HG03108 (cell line): ENCODE results near the gene MAP2.

Source experiments
- ATAC-seq: cut with Tn5 transposase; IDR thresholded peaks from one replicate; pipeline ENCODE4 v1.9.1; 2021; ENCODE audit warnings: moderate library complexity; ENCODE audit not compliant: unreplicated experiment

Gene MAP2

DNA sequence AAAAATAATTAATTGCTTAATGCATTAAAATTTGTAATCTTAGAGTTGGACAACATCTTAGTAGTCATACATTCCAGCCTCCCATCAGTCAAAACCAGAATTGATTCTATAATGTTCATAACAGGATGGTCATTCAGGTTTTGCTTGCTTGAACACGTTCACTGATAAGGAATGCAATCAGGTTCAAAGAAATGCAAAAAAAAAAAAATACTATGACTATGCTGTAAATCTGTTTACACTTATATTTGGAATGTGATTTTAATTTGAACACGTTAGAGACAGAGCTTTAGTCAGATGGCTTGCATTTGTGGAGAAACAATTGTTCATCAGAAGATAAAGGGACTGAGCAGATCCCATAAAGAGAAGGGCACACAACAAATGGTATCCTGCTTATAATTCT, 216.5 kb downstream of the MAP2 start:
- ATAC-seq = no peak

DNA sequence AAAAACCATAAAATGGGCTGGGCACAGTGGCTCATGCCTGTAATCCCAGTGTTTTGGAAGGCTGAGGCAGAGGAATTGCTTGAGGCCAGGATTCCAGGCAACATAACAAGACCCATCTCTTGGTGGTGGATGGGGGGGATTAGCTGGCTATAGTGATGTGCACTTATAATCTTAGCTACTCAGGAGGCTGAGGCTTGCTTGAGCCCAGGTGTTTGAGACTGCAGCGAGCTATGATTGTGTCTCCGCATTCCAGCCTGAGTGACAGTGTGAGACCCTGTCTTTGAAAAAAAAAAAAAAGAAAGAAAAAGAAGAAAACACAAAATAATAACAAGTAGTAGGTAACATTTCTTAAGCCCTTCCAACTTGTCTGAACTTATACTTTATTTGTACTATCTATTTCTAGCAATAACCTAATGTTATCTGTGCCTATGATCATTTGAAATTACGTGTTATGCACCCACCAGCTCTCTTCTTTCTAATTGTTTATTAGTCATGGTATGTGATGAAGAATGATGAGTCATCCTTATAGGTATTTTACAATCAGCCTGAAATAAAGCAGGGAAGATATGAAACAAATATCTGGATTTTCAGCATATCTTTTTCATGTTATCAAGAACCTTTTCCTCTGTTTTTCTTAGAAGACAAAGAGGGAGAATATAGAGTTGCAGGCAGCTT, 218.4 kb downstream of the MAP2 start:
- ATAC-seq = no peak

DNA sequence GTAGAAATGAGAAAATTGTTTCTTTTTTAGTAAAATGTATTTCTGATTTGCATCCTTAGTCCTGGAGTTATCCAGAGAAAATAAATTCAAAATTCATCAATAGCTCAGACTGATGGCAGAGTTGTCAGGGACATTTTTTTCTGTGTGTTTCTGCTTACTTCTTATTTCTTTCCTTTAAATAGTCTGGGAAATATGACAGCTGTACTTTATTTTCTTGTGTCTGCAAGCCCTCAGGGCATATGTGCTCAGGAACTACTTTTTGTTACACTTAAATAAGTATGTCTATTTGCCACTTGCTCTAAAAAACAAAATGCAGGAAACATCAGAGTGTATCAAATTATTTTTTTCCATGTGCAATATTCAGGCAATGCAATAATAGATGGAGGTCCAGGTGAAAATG, 221.0 kb downstream of the MAP2 start:
- no peak for ATAC-seq

DNA sequence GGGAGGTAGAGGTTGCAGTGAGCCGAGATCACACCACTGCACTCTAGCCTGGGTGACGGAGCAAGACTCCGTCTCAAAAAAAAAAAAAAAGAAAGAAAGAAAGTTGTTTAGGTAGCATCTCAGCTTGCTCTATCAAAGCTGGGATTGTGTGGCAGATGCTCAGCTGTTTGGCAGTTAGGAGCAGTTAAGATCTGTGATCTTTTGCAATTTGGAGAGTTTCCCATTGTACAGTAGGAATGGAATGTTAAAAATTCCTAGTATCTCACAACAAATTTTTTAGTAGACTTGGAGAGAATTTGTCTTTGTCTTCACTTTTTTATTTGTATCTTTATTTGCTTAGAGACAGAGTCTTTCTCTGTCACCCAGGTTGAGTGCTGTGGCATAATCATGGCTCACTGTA, 224.9 kb downstream of the MAP2 start:
- ATAC-seq = no peak

DNA sequence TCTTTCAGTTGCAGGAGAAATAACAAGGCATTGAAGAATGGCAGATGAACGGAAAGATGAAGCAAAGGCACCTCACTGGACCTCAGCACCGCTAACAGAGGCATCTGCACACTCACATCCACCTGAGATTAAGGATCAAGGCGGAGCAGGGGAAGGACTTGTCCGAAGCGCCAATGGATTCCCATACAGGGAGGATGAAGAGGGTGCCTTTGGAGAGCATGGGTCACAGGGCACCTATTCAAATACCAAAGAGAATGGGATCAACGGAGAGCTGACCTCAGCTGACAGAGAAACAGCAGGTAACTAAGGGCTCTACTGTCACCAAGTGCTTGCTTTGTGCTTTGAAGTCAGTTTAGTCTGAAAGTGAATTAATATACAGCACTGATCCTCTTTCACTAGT, 229.3 kb downstream of the MAP2 start:
- ATAC-seq = no peak

DNA sequence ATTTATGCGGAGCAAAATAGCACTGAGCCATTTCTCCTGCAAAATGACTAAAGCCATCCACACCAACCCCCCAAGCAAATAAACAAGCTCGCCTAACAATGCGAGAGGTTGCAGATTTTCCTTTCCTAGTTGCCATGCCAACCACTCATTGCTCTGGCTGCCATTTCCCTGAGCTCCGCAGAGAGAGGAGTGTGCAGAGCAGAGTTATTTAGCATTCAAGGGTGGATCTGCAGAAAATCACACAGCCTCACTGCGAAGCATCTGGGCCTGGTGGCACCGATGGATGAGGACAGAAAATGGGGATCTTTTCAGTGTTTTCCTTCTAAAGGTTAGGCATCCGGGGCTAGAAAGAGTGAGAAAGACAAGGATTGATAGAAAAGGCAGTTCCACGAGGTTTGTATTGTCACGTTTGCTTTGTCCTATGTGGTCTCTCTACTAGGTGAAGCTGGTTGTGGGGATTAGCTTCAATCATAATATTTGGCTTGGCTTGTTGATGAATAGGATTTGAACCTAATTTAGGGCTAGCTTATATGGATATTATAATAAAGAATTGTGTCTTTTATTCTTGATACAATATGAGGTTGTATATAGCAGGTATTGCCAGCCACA, 237.5 kb downstream of the MAP2 start:
- ATAC-seq = no peak

DNA sequence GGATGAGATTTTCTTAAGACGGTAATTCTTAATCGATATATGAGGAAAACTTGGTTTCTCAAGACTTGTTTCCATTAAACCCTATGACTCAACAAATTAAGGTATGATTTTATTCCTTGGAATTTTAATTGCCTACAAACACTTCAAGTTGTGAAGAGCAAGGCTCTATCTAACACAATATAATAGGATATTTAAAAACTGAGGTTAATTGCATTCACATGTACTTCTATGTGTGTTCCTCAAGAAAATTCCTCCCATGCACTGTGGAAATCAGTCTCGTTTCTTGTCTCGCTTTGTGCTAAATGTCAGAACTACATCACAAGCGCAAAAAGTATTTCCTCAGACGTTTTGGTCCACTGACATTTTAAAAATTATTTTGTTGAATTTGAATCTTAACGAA, 238.2 kb downstream of the MAP2 start:
- ATAC-seq = no peak

DNA sequence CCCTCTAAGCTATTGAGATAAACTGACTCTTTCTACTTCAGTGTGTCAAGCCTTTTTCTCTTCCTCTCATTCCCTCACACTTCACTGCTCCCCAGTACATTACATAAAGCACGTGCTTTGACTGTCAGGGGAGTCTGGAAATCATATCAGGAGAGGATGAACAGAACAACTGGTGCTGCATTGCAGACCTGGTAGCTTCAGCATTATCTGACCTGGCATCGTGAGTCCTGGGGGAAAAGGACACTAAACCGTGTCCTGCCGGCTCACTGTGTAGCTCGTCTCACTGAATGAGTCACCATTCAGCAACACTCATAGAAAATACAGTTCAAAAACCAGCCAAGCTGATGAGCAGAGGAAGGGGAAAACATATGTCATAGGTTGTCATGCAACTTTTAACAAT, 239.3 kb downstream of the MAP2 start:
- no peak for ATAC-seq

DNA sequence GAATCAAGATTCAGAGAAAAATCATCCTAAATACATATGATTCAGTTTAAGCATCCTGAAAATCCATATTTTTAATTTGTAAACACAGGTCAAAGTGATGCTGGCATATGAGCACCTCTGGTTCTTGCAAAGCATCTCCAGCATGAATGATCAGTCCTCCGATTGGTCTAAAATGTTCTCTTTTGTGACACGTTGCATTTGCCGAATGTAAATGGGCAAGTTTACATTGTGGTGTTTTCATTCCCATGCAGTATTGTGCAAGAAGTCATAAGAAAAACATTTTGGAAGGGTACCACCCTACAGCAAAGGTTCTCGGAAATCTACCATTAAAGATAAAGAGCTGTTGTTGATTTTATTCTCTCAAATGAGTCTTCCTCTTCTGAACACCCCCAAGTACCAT, 239.8 kb downstream of the MAP2 start:
- no peak for ATAC-seq

DNA sequence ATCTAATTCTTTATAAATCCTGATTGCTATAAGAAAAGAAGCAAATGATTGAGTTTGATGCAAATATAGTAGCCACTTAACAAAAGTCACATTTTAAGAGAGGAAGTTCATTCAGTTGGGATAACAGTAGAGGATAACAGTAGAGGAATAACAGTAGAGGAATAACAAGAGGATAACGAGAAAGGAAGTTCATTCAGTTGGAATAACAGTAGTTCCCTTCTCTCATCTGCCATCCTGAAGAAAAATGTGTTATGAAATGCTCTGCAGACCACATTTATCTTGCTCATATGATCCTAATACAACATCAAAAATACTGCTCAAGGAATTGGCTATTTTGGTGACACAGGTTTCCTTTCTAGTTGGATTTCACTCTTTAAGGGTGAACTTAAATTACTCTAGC, 242.4 kb downstream of the MAP2 start:
- no peak for ATAC-seq

DNA sequence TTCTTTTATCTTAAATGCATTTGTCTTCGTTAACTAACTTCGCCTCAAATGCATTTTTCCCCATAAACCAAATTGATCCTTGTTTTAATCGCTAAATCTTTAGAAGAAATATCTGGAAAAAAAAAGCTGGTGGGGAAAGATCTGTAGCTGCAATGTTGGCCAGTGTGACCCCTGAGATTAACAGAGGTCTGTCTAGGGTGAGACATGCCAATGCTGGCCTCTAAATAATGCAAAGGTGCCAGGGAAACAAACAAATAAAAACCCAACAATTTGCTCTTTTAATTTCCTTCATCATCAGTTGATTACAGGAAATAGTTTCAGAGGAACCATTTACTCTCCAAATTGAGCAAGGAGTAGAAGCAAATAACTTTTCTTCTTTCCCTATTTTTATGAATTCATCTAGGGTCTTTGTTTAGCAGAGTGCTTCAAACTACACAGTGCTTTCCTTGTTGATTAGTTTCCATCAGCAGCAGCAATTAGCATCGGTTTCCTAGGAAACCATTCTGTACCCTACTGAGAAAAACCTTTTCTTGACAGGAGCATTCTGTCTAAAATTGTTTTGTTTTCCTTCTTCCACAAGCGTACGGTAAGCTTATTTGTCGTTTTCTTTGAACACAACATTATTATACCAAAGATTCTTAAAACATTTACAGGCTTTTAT, 247.3 kb downstream of the MAP2 start:
- ATAC-seq = no peak

DNA sequence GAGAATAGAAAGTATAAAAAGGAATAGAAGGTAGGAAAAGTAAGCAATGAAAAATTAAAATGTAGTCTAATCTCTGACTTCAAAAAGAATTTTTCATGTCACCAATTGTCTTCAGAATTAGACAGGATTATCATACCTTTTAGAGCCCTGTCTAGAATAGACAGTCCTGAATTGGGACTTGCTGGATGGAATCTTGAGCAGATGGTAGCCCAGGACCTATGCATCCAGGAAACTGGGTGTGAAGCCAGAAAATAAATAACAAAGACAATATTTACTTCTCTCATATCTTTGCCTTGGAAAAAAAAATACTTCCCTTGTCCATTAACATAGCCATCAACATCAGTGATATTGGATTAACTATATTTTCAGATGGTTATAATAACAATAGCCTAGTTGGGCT, 250.0 kb downstream of the MAP2 start:
- ATAC-seq = no peak

DNA sequence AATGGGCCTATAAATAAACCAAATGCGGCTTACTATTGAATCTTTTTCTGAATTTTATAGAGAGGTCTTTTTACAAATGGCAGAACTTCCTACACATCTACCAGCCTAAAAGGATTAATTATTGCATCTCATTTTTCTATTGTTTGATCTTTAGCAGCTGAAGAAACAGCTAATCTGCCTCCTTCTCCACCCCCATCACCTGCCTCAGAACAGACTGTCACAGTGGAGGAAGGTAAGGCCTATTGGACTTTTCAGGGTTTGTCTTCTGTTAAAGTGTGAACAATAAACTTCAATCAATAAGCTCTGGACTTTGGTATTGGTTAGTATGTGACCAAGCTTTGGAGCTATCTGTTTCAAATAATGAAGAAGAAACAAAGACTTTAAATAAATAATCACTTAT, 256.7 kb downstream of the MAP2 start:
- ATAC-seq = no peak

DNA sequence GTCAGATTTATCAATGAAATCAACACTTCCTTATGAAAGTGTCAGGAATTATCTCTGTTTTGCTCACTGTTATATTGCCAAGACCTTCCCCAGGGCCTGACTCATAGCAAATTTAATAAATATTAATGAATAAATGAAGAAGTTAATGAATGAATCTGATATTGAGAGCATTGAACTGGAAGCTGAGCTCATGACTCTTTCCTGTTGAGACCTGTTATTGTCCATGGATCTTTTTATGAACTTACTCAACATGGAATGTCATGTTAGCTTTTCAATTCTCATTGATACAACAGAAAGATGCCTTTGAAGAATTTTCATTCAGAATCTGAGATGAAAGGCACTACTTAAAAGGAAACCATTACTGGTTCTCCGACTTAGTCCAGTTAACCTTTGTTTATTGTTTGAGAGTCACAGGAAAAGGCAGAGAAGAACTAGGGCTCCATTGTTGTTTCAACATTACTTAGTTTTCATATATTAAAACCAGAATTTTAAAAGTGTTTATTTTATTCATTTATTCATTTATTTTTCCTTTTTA, 257.4 kb downstream of the MAP2 start:
- ATAC-seq = no peak

DNA sequence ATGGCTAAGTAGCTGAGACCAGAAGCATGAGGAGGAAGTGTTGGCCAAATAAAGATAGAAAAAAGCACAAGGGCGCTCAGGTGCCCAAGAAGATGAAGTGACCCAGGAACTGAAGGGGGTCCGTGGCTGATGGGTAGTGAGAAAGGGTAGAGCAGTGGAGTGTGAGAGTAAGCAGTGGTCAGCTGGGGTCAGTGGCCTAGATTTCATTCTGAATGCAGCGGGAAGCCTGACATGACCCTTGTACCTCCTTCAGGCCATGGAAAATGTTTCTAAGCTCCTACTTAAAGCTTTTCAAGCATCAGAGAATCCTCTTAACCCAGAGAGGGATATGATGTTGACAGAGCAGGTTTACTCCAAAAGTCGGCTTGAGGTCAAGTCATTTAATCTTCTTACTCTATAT, 258.8 kb downstream of the MAP2 start:
- ATAC-seq = no peak

DNA sequence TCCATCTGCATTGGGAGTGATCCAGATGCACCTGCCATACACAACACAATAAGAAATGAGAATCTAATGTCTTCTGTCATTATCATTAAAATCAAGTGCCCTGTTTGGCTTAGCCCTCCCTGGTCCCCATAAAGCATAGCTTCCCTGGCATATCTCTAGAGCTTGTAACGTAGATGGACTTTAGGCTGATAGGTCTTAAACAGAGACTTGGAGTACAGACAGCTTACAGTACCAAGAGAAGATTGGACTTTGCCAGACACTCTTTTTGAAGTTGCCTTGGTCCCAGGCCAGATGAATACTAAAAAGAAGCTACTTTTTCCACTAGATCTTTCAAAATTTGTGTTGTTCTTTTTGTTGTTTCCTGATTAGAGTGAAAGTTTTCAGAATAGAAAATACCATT, 261.5 kb downstream of the MAP2 start:
- ATAC-seq = no peak

DNA sequence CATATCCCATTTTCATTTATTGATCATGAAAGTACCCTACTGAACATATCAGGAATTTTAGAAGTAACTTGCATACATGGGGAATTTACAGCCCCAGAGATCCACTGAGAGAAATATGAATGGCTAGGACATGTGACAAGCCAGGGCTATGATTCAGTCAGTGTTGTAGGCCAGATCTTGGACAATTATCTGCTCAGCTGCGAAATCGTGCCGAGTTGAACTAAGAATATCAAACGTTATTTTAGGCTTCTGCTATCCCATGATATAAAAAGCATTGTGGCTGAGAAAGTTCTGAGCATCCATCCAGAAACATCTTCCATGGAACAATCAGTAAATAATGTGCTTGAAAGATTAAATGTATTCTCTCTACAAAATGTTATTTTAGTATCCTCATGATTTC, 262.1 kb downstream of the MAP2 start:
- ATAC-seq = no peak

DNA sequence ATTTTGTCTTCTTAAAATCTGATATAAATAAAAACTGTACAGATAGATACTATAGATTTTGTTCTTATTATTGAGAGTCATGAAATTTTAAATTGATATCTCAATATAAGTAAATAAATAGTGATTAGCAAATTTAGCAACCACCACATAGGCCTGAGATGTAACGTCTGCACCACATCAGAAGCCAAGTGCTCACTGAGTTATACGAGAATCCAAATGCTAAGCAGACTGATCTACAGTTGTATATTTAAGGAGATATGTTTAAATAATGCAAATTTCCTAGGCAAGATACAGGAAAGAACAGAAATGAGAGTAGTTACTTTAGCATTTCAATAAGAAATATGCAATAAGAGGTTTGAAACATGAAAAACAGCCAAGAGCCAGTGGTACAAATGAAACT, 262.6 kb downstream of the MAP2 start:
- no peak for ATAC-seq

DNA sequence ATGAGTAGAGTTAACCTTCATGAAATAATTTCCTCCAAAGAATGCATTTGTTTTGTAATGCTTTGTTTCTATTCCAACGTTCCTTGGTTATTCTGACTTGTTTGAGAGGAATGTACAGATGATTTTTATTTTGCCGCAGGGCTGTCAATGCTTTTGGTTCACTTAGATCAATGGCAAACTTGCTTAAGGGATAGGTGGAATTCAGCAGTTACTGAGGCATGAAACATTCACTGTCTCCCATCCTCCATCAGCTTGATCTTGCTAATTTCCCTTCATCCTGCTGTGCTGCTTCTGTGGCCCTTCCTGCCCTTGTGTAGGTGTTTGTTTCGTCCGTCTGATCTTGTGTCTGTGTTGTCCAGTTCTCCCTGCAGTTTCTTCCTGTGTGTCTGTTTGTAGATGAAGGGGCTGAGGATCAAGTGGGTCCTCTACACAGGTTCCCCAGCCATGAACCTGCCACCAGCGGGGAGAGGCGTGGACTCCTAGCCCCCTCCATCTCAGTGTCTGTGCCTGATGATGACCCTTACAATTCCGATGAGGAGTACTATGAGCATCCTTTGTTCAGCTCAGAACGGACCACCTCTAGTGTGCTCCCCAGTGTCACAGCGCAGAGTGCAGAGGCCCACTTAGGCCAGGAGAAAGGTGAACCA, 263.6 kb downstream of the MAP2 start:
- no peak for ATAC-seq

DNA sequence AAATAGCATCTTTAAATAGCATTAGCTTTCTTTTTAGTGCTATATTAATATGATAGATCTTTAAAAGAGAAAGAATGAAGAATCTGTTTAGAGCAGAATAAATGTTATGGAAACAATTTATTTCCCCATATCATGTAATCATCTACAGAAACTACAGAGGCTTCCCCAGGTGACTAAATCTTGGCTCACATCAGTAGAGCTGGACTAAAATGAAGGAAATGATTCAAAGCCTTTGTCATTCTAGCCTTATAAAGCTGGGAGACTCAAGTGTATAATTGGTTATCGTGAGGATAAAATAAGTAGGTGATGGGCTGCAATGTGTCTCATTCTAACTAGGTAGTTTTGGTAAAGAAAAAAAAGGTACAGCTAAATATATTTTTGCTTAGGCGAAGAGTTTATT, 264.5 kb downstream of the MAP2 start:
- no peak for ATAC-seq

DNA sequence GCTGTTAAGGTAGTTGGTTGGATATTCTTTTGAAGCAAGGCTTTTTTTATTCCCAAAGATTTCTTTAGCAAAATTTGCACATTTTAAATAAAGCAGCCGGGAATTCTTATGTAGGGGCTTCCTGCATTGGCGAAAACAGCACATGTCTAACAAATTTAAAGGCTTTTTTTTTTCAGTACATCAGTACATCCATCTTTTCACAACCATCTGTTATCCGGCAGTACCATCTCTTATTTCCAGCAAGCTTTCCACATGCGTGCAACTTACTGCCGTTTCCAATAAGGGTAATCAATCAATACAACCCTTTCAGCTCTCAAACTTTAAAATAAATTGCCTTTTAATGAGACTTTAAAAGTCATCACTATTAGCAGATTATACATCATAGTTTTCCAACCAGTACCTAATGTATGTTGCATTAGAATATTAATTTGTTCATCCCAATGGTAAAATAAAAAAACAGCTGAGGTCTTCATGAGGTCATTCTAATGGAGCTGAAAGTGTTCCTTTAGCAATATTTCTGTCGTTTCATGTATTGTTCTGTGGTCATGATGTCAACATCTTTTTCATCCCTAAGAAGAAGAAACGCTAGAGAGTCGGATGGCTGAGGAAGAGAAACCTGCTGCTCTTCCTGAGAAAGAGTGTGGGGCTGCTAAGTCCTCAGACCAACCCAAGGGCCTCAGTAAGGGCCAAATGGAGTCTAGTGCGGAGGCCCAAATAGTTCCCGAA, 266.3 kb downstream of the MAP2 start:
- ATAC-seq = no peak
